ENCODE data around the gene ACOT12. TPM values are rescaled to one million over a fixed set of nuclear protein-coding genes. Genes with fewer than 3 reads are reported as not detected.

Gene ACOT12
- total RNA-seq, 1 experiment from 2014 or later = not detected

- Histone ChIP-seq H3K9me3 (ENCODE audit: control insufficient read depth, low read depth, low read length) (no peaks in the 10 kb centered on the region), H3K23me2 (ENCODE audit: insufficient read length, low read depth, low read length, poor library complexity, severe bottlenecking) (no peaks in the 10 kb centered on the region), H2BK20ac (ENCODE audit: low read depth, low read length, poor library complexity, severe bottlenecking) (no peak overlapping the region), H2BK5ac (ENCODE audit: insufficient read length, low read length) (no peak overlapping the region), H4K8ac (replicated peaks; ENCODE audit: insufficient read length, low read depth, low read length) (no peak overlapping the region), H3T11ph (ENCODE audit: low read length) (no peak overlapping the region), H3K27ac (ENCODE audit: insufficient read length, low read depth, low read length) (no peak overlapping the region), H3K18ac (ENCODE audit: insufficient read length, low read depth, low read length) (peak overlapping the region; percentile 14), H2BK120ac (ENCODE audit: low read depth, low read length, poor library complexity, severe bottlenecking) (no peak overlapping the region), H3K4me2 (ENCODE audit: insufficient read depth, insufficient read length, low read length) (no peak overlapping the region), H3K14ac (ENCODE audit: insufficient read depth, low read length) (no peak overlapping the region), H3K27me3 (ENCODE audit: insufficient read depth, low read length) (no peaks in the 10 kb centered on the region), H2AK5ac (ENCODE audit: insufficient read length, low read length) (no peak overlapping the region), H3K79me1 (ENCODE audit: insufficient read depth, low read depth, low read length, poor library complexity, severe bottlenecking) (no peaks in the 10 kb centered on the region), H3K4ac (ENCODE audit: low read depth, low read length) (no peak overlapping the region), H2BK15ac (ENCODE audit: low read depth, low read length) (no peak overlapping the region), H2AFZ (ENCODE audit: low read length) (peak overlapping the region; percentile 12), H3K23ac (ENCODE audit: insufficient read length, low read depth, low read length) (no peak overlapping the region), H3K56ac (ENCODE audit: insufficient read length, low read depth, low read length) (no peak overlapping the region), H3K4me1 (ENCODE audit: insufficient read depth, low read length) (no peaks in the 10 kb centered on the region), H3K79me2 (ENCODE audit: insufficient read depth, low read length) (no peaks in the 10 kb centered on the region), H3K9ac (ENCODE audit: extremely low read depth, insufficient read length, low read length) (no peak overlapping the region), H2BK12ac (ENCODE audit: insufficient read length, low read depth, low read length) (no peak overlapping the region), H4K91ac (ENCODE audit: insufficient read length, low read depth, low read length) (no peak overlapping the region), H4K5ac (ENCODE audit: insufficient read length, low read depth, low read length) (no peak overlapping the region), H4K20me1 (ENCODE audit: control insufficient read depth, insufficient read depth, insufficient read length) (no peaks in the 10 kb centered on the region)
- Mint-ChIP-seq H3K27ac (peak overlapping the region in 2 of 3 experiments; percentile 21 to 76; a peak in 2 of 7 replicates), H3K4me3 (no peak overlapping the region), H3K9me3 (no peaks in the 10 kb centered on the region), H3K27me3 (ENCODE audit: low read depth) (no peaks in the 10 kb centered on the region; the same call in 1 of the 2 replicates), H3K36me3 (ENCODE audit: insufficient read depth in 1 of 3, low read depth in 3 of 3) (no peaks in the 10 kb centered on the region), H3K4me1 (peaks cover 8 to 11% of the 10 kb centered on the region in 2 experiments)
- no CpG with 5 or more reads among the region's 5 CpGs for WGBS (ENCODE audit: extremely low coverage, insufficient read length, low lambda C conversion rate)
- DNase-seq = peak; percentile 66
- no peak for TF ChIP-seq CTCF (conservative IDR thresholded peaks at IDR 0.05)
Observed at GRCh38 chr5:81359108-81359507, 34.8 kb downstream of the ACOT12 start.

Measured in H9 (cell line).